SIG-M5 (cell line): ENCODE measurements around the gene AMIGO2.

ENCODE experiments used
- DNase-seq: peaks from one replicate; lab custom pipeline; 2025; lab: John Stamatoyannopoulos, UW

The AMIGO2 gene

DNA sequence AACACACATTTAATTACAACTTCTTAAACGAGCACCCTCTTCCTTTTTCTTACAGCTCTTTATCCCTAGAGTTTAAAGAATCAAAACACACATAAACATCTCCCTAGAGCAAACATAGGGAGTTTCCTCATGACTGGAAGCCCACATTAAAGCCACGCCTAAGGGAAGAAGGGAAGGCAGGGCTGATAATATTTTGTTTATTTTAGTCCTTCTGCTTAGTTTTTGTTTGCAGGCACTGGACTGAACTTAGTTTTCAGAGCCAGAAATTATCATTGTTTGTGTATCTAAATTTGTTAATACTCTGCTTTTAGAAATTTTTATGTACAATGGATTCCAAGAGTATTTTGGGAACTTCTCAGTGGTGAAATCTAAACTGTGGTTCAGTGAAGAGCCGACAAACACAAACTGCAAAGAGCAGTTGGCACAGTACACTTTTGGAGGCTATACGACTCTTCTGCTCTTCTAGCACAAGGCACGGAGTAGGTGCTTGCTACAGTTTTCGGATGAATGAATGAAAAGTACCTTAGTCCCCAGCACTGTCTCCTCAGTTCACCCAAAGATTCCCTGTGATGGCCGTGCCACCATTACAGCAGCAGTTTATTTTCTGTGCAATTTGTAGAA is 17.6 kb upstream of the AMIGO2 start:
- DNase-seq: no peak

DNA sequence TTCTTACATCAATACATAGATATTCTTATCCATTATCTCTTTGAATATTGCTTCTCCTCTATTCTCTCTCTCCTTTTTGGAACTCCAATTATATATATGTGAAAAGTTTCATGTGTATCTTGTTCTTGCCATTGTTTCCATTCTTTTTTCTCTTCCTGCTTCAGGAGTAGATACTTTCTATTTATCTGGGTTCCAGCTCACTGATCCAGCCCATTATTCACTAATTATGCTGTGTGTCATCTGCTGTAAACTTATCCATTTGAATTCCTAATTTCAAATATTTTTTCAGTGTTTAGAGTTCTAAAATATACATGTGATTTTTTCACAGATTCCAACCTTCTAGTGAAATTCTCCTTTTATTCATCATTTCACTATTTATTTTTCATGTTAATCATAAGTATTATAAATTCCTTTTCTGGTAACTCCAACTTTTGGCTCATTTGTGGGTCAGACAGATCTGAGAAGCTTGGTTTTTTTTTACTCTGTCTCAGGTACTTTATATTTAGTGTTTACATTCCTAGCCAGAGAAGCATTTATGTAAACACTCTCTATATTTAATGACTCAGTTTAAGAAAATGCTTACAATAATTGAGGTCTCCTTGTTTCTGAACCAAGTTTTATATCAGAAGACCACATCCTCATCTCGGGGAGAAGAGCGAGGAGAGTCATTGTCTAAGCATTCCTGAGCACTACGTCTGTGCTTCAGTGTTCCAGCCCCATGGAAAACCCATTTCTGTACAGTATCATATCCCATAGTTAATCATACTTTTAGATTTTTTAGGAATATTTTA is 15.9 kb upstream of the AMIGO2 start:
- DNase-seq: no peak

GRCh38 chr12:47094804-47095203 is 15.0 kb upstream of the AMIGO2 start:
- no peak for DNase-seq

DNA sequence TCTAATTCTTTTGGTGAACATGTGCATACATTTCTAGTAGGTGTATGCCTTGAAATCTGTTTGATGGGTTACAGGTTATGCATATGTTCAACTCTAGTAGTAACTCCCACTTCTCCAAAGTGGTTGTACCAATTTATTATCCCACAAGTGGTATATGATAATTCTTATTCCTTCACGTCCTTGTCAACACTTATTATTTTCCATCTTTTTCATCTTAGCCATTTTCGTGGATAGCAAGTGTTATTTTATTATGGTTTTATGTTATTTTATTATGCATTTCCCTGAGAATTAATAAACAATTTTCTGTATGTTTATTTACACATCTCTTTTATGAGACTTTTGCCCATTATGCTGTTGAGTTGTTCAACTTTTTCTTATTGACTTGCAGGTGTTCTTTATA is 11.2 kb upstream of the AMIGO2 start:
- DNase-seq: no peak

DNA sequence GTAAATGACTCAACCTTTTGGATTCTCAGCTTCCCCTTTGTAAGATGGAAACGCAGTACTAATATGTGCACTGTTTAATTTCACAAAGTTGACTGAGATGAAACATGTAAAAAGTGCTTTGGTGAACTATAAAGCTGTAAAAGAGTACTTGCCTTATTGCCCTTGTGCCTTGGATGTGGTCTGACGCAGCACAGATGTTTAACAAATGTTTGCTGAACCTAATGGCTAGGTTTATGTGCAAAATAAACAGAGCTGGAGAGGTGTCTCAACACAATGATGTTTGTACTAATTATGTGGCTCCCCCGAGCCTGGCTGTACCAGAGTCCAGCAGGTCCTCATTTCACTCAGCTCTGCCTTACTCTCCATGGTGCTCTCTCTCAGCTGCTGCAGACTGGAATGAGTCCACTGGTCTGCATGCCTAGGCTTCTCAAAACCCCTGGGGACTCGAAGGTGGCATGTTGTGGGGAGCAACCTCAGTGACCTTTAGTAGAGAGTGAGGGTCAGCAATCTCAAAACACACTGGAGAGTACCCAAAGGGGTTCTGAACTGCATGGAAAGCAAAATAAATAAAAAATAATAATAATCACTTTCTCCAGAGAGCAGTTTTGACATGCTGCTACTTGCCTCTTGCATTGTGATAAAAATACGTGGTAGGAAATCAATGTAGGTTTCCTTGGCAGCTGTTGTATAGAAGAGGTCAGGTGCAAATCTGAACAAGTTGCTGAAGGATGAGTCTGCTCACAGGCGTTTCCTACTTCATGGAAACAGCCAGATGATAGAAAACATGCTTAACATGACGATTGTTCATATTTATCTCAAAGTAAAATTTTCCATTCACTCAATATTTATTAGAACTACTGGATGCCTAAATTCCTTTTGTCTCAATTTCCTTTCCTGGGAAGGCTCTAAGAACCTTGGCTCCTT is 8.5 kb upstream of the AMIGO2 start:
- DNase-seq: no peak

GRCh38 chr12:47087088-47087688 is 7.4 kb upstream of the AMIGO2 start:
- DNase-seq: no peak

- no peak for DNase-seq
These were observed 6.1 kb upstream of the AMIGO2 start for GRCh38 chr12:47085815-47086252.

GRCh38 chr12:47084172-47084571 is 4.4 kb upstream of the AMIGO2 start:
- no peak for DNase-seq

DNA sequence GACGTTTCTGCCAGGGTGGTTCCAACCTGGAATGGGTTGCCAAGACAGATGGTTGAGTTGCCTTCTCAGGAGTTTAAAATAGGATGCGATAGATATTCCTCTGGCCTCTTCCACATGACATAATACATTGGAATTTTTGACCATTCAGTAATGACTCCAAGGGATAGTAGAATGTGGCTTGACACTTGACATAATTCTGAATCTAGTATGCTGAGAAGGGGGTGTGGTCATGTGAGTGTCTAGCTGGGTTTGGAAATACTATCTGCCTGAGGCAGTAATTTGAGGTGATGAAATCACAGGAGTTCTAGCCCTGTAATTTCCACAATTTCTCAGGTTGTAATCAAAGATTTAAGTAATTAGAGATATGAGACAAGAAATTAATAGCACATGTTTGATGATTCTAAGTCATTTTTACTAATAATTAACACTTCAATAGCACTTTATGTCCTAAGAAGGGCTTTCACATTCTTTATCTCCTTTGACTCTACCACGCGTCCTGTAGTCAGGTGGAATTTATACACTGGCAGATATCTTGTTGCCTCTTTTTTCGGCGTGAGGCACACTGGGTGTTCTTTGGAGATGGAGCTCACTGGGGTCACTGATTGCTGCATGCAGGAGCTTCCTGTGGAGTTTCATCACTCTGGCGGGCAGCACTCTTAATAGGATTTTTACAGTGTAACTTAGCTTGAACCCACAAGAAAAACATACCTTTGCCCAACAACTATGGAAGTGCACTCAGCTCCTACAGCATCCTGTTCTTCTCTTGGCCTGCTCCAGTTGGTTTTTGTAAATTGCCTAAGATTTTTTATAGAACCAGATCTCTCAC is 3.2 kb upstream of the AMIGO2 start:
- DNase-seq: no peak

- DNase-seq: no peak
These were observed 2.5 kb upstream of the AMIGO2 start for GRCh38 chr12:47082283-47082682.

GRCh38 chr12:47080725-47081502 is 1.2 kb upstream of the AMIGO2 start:
- DNase-seq: no peak

DNA sequence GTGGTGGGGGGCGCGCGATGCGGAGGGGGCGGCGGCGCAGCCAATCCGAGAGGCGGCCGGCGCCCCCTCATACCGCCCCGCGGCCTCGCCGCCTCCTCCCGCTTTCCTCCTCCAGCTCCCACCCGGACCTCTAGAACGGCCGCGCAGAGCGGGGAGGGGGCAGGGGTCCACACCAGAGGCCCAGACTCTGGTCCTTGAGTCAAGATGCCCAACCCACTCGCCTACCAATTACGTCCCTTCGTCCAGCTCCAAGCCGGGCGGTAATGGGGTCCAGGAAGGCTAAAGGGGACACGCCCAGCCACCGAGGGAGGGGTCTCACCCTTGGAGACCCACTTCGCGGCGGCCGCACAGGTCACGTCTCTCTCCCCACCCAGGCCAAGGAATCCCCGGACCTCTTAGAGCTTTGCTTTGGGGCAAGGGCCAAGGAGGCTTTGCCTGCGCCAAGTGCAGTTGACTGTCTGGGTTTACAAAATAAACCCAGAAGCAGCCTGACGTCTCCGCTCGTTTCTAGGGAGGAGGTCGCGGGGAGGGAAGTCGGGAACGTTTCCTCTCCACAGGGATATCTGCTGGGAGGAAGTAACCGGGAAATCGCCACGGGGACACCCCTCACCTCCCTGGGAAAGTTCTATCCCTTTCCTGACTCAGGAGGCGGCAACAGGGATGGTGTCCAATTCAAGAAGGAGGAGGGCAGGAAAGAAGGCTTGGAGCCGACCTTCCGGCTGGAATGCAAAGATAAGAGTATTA is 394 bp upstream of the AMIGO2 start:
- no peak for DNase-seq

GRCh38 chr12:47078733-47079467 is 859 bp downstream of the AMIGO2 start:
- no peak for DNase-seq

- no peak for DNase-seq
These were observed 1.7 kb downstream of the AMIGO2 start for GRCh38 chr12:47078086-47078395.

GRCh38 chr12:47077206-47078085 is 2.3 kb downstream of the AMIGO2 start:
- DNase-seq: no peak

DNA sequence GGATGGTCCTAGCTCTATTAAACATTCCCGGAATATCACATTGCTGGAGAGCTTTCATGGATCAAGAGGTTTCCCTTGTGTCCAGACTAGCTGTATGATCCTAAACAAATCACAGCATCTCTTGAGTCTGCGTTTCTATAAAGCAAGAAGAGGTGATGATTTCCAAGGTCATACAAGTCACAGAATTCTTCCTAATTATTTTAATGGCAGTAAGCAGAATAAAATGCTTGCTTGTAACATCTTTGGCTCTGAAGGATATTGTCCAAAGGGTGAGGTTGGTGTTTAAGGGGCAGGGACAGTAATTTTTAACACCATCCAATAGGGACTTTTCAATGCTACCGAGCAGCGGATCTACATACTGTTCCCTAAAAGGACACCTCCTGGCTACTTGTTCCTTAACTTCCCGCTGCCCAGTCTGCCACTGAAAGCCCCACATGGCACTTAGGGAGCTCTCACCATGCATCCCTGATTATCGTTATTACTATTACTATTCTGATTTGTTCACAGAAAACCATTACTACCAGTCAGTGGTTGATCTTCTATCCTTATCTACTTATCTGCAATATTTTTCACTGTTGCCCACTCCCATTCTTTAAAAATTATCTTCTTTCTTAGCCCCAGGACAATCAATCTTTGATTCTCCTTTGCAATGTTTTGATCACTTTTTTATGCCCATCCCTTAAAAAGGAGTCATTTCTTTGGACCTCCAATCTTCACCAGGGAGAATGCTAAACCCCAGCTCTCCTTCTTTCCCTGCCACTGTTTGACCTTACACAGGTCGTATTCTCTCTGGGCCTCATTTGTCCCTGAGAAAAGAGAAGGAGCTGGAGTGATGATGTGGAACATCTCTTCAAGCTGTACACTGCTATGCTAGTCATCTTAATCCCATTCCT is 4.3 kb downstream of the AMIGO2 start:
- DNase-seq: no peak

DNA sequence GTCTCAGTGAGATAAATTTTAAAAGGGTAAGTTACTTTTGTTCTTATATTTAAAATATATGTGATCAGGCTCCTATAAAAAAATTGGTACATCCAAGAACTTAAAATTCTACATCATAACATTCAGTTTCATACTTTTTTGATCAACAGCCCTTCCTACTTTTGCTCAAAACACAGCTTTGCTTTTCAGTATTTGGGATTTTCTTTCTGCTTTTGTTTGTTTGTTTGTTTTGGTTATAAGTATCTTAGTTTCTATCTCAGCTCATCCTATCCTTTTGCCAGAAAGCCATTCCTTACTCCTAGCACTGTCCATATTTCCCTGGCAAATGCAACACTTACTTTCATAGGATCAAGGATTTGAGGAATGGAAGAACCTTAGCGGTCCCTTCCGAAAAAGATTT is 5.0 kb downstream of the AMIGO2 start:
- DNase-seq: no peak
